Measurements from ENCODE around the gene SLC25A44. TPM values are rescaled to one million over a fixed set of nuclear protein-coding genes. Genes with fewer than 3 reads are reported as not detected.

The SLC25A44 gene
- polyA plus RNA-seq, 3 donors = 28.4 to 38.0 (median 29.6) TPM

Other genes starting within 250 kb of the SLC25A44 start
- gene ARHGEF2, start 215.6 kb upstream of the SLC25A44 start, polyA plus RNA-seq (ENCODE audit: insufficient read length in 3 of 3) = 10 to 100 TPM; 77.3 to 79.9 (median 77.7) TPM
- 100 to 1,000 TPM; 354 to 431 (median 363) TPM for gene SSR2, start 173.2 kb upstream of the SLC25A44 start, polyA plus RNA-seq (ENCODE audit: insufficient read length in 3 of 3)
- gene UBQLN4, start 140.3 kb upstream of the SLC25A44 start, polyA plus RNA-seq (ENCODE audit: insufficient read length in 3 of 3) = 10 to 100 TPM; 57.5 to 59.6 (median 58.5) TPM
- 10 to 100 TPM; 55.9 to 67.2 (median 63.9) TPM for gene LAMTOR2, start 139.3 kb upstream of the SLC25A44 start, polyA plus RNA-seq (ENCODE audit: insufficient read length in 3 of 3)
- 10 to 100 TPM; 54.4 to 61.6 (median 55.3) TPM for gene RAB25, start 132.9 kb upstream of the SLC25A44 start, polyA plus RNA-seq (ENCODE audit: insufficient read length in 3 of 3)
- 10 to 100 TPM; 43.2 to 53.5 (median 50.1) TPM for gene MEX3A, start 111.6 kb upstream of the SLC25A44 start, polyA plus RNA-seq (ENCODE audit: insufficient read length in 3 of 3)
- 100 to 1,000 TPM in 2 of 3 donors, 10 to 100 TPM in 1; 84.6 to 104 (median 103) TPM for gene LMNA, start 79.4 kb upstream of the SLC25A44 start, polyA plus RNA-seq (ENCODE audit: insufficient read length in 3 of 3)
- gene SEMA4A, start 40.5 kb upstream of the SLC25A44 start, polyA plus RNA-seq (ENCODE audit: insufficient read length in 3 of 3) = 10 to 100 TPM; 21.2 to 27.5 (median 21.3) TPM
- gene PMF1, start 18.9 kb downstream of the SLC25A44 start, polyA plus RNA-seq (ENCODE audit: insufficient read length in 3 of 3) = 100 to 1,000 TPM in 1 of 3 donors, 10 to 100 TPM in 2; 89.6 to 102 (median 99.1) TPM
- gene BGLAP, start 48.1 kb downstream of the SLC25A44 start, polyA plus RNA-seq (ENCODE audit: insufficient read length in 3 of 3) = 1 to 10 TPM; 1.7 to 8.8 (median 8.0) TPM
- gene PAQR6, start 54.0 kb downstream of the SLC25A44 start, polyA plus RNA-seq (ENCODE audit: insufficient read length in 3 of 3) = 1 to 10 TPM; 5.0 to 7.1 (median 7.1) TPM
- gene SMG5, start 88.7 kb downstream of the SLC25A44 start, polyA plus RNA-seq (ENCODE audit: insufficient read length in 3 of 3) = 10 to 100 TPM; 70.9 to 75.4 (median 72.9) TPM
- 1 to 10 TPM; 6.9 to 8.4 (median 7.3) TPM for gene TMEM79, start 90.2 kb downstream of the SLC25A44 start, polyA plus RNA-seq (ENCODE audit: insufficient read length in 3 of 3)
- 10 to 100 TPM; 63.9 to 71.9 (median 66.9) TPM for gene GLMP, start 101.6 kb downstream of the SLC25A44 start, polyA plus RNA-seq (ENCODE audit: insufficient read length in 3 of 3)
- gene VHLL, start 105.2 kb downstream of the SLC25A44 start, polyA plus RNA-seq (ENCODE audit: insufficient read length in 3 of 3) = not detected
- 100 to 1,000 TPM; 297 to 392 (median 363) TPM for gene CCT3, start 144.2 kb downstream of the SLC25A44 start, polyA plus RNA-seq (ENCODE audit: insufficient read length in 3 of 3)
- gene TSACC, start 144.4 kb downstream of the SLC25A44 start, polyA plus RNA-seq (ENCODE audit: insufficient read length in 3 of 3) = 1 to 10 TPM in 2 of 3 donors, under 1 TPM in 1; 0.97 to 2.0 (median 1.3) TPM
- gene RHBG, start 175.1 kb downstream of the SLC25A44 start, polyA plus RNA-seq (ENCODE audit: insufficient read length in 3 of 3) = 10 to 100 TPM; 13.6 to 26.0 (median 21.5) TPM